GM04504 (cell line): ENCODE data around the gene RIC8B.
"Not testable (repeated sequence)": the region's sequence is repeated elsewhere in the genome, so short reads cannot be mapped to it uniquely, and the experiment has no call there.

Experiments used
- DNase-seq: peaks from one replicate; pipeline ENCODE4 v3.0.0-alpha.2; 2012; ENCODE audit warnings: low read depth

Gene RIC8B

DNA sequence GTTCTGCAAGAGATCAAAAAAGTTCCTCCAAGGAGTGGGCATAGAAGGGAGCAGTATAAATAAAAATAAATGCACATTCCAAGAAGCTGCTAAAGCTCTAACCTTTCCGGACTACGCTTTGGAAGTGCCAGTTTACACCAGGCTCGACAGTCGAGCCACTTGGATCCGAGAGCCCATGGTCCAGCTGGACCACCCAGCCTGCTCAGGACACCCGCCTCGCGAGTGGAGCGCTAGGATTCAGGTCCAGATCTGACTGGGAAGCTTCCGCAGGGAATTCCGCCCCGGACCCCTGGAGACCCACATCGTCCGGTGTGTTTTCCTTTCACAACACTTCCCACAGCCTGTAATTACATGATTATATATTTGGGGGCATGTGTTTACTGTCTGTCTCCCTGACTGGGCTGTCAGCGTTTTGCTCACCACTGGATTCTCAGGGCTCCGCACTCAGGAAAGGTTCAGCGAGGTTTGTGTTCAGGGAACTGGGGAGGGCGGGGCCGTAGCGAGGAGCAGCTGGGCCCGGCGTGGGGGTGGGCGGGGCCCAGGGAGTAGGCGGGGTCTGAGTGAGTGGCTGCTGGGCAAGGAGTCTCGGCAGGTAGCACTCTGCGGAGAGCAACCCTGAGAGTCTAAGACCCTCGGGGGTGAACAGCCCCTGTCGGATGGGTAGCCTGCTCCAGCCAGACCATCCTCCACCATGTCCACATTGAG, 128.9 kb downstream of the RIC8B start:
- no peak for DNase-seq

DNA sequence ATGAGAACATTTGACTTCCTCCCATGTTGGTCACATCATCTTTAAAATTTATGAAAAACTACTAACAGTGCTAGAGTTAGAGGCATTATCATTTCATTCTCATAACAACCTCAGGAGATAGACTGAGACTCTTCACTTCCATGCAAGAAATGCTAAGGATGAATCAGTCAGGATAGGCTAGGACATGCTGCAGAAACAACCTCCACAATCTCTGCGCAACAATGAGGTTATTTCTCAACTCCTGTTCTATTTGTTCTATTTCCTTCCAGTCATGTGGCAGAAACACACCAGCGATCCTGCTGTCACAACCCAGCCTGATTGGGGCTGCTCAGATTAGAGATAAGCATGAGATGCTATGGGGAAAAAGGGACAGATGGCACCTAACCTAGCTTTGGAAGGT, 132.2 kb downstream of the RIC8B start:
- DNase-seq, result no peak

DNA sequence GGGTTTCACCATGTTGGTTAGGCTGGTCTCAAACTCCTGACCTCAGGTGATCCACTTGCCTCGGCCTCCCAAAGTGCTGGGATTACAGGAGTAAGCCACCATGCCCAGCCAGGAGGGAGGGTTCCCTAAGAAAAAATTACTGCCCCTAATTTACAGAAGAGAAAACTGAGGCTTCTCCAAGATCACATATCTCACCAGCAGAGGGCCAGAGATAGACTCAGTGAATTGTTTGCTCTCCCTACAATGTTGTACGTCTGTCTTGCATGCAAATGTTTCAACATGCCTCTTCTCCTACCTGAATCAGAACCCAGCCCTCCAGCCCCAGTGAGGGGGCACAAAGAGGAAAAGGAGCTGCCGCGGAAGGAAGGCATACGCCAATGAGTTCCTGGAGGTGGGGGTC, 132.9 kb downstream of the RIC8B start:
- no peak for DNase-seq

DNA sequence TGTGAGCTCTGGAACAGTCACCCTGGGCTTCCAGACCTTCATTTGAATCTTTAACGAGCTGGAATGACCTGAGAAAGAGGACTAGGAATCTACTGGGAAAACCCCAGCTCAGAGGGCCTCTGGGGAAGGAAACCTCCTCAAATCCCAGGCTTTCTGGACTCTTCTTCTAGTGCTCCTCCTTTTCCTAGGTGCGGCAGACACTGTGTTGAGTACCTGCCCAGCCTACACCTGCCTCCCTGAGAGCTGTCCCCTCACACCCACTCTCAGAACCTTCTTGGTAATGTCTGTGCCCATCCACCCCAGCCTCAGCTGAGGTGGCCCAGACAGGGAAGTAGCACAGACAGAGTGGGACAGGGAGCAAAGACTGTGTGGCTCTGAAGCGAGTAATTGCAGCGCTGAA, 133.4 kb downstream of the RIC8B start:
- DNase-seq, result no peak

DNA sequence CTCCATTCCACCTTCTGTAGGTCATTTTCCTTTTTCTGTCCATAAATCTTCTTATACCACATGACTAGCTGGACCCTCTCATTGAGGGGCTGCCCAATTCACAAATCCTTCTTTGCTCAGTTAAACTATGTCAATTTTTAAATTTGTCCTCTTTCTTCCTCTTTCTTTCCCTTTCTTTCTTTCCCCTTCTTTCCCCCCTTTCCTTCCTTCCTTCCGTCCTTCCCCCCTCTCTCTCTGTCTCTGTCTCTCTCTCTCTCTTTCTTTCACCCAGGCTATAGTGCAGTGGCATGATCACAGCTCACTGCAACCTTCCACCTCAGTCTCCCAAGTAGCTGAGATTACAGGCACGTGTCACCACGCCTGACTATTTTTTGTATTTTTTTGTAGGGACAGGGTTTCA, 134.1 kb downstream of the RIC8B start:
- DNase-seq, result no peak

DNA sequence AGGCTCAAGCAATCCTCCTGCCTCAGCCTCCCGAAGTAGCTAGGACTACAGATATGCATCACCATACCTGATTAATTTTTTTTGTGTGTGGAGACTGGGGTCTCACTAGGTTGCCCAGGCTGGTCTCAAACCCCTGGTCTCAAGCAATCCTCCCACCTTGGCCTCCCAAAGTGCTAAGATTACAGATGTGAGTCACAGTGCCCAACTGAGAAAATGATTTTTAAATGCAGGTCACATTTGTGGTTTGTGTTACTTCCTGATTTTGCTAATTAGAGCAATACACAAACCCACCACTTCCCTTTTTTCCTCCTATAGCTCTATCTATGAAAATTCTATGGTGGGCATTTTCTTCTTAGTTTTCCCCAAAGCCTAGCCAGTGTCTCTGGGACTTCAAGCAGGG, 135.7 kb downstream of the RIC8B start:
- DNase-seq, result no peak

DNA sequence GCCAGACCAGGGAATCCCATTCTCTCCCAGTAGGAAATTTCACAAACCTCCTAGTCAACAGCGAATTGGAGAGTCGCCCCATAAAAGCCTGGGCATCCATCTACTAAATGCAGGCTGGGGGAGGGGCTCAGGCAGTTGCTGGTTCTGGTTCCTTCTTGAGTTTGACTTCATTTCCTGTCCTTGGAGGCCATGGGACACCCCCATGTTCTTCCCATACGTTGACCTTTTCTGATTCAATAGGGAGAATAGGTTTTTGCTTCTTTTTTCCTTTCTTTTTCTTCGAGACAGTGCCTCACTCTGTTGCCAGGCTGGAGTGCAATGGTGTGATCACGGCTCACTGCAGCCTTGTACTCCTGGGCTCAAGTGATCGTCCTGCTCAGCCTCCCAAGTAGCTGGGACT, 137.1 kb downstream of the RIC8B start:
- DNase-seq, result no peak

DNA sequence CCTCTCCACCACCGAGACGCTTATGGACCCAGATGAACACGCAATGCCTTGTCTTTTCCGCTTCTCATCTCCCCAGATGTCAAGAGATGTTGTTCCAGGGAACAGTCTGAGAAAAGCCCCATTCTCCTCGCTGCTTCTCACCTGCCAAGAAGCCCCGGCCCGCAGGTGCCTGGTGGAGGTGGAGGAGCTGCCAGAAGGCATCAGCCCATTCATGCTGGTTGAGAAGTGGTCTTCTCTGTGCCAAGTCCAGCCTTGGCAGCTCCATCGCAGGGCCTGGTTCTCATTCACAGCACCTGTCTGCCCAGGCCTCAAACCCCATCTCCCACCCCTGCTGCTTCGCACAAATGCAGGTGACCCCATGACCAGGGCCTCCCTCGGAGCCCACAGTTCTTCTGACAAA, 139.0 kb downstream of the RIC8B start:
- no peak for DNase-seq

DNA sequence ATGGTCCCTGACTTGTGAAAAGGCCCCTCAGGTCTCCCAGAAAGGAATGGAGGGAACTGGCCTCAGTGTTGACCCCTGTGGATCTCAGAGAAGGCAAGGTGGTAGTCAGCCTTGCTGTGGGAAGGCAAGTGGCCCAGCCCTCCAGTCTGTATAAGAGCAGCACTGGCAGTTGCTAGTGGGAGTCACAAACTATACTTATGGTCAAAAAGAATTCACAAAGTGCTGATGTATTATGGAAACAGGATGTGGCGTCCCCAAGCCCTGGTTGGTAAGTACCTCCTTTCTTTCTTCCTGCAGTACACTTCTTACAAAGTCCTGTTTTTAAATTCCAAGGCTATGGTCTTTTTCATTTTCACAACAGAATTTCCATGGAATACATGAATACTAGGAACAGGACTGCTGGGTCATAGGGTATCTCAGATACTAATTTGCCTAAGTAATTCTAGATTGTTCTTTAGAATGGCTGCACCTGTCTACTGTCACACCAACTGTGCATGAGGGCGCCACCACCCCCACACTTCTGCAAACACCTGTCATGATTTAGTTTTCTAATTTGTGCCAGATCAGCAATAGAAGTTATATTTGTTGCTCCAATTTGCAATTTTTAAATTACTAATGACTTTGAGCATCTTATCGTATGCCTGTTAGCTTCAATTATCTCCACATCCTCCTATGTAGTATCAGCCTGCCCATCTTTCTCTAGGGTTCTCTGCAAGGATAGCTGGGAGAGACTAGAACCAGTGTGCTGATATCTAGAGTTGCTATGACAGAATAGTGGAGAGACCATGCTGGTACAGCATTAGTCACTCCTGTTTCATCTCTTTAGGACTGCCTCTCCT, 140.5 kb downstream of the RIC8B start:
- DNase-seq, result no peak

DNA sequence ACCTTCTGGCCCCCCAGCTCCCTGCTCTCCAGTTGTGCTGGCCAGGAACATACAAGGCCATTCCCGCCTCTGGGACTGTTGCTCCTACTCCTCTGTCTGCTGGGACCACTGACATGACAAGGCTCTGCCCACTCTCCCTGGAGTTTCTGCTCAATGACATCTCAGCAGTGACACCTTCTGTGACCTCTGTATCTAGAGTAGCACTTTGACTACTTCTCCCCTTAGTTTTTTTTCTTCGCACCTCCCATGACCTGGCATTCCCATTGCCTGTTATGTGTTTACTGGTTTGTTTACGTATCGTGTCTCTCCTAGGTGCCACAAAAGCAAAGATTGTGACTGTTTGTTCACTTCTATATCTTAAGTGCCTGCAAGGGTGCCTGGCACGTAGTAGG, 141.1 kb downstream of the RIC8B start:
- no peak for DNase-seq

DNA sequence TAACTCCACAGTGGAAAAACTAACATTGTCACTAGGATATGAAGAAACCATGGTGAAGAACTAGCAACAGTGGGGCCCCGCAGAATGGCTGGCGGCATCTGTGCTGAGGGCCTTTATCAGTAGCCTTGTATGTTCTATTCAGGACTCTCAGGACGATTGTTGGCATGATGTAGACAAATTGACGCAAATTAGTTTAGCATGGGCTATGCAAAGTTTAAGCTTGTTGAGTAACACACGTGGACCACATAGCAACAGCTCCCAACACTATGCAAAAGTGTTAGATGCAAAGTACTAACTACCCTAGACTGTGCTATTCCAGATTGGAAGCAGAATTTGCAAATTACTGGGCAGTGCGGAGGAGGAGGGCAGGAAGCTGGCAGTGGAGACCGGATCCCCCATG, 143.0 kb downstream of the RIC8B start:
- no peak for DNase-seq

DNA sequence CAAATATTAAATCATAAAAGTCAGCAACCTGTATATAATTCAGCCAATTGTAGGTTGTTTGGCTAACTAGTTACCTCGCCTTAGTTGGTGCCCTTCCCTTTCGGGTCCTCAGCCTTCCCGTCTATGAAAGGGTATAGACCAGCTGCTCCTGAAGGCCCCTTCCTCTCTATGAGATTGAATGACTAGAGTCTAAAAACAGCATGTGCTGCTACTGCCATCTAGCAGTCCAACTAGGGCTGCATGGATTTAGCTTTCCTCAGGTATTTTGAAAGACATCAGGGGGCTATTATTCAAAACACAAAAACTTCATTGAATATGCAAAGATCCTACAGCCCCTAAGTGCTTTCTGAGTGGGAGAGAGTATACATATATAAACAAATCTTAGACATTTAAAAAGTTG, 144.3 kb downstream of the RIC8B start:
- no peak for DNase-seq

DNA sequence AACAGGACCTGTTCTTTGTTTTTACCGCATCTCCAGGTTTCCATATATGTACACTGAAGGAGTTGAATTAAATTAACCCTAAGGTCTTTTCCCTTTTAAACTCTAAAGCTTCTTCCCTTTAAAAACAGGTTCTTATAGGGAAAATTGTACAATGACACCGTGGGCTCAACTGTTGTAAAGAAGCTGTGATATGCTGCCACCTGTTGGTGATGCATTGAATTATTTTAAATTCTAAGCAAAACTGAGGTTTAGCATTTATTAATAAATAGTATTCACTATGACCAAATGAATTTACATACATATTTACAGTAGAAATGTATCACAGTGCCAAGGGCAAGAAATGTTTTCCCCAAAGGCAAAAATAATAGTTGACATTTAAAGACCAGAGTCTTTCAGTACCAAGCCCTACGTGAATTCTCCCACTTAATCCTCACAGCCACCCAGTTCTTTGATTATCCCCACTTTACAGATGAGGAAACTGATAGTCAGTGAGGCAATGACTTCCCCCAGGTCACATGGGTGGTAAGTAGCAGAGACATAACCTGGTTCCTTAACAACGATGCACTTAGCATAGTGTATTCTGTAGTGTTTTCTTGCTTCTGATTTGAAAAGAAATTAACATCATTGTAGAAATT, 145.5 kb downstream of the RIC8B start:
- DNase-seq, result no peak

DNA sequence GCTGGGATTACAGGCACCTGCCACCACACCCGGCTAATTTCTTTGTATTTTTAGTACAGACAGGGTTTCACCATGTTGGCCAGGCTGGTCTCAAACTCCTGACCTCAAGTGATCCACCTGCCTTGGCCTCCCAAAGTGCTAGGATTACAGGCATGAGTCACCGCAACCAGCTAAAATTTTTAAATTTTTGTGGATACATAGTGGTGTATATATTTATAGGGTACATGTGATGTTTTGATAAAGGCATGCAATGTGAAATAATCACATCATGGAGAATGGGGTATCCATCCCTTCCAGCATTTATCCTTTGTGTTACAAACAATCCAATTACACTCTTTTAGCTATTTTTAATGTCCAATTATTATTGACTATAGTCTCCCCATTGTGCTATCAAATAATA, 147.5 kb downstream of the RIC8B start:
- not testable (repeated sequence) for DNase-seq

DNA sequence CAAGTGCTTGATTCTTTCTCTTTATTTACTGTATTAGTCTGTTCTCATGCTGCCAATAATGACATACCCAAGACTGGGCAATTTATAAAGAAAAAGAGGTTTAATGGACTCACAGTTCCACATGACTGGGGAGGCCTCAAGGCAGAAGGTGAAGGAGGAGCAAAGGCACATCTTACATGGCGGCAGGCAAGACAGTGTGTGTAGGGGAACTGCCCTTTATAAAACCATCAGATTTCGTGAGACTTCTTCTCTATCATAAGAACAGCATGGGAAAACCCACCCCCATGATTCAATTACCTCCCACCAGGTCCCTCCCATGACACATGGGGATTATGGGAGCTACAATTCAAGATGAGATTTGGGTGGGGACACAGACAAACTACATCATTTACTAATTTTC, 149.1 kb downstream of the RIC8B start:
- DNase-seq, result not testable (repeated sequence)

DNA sequence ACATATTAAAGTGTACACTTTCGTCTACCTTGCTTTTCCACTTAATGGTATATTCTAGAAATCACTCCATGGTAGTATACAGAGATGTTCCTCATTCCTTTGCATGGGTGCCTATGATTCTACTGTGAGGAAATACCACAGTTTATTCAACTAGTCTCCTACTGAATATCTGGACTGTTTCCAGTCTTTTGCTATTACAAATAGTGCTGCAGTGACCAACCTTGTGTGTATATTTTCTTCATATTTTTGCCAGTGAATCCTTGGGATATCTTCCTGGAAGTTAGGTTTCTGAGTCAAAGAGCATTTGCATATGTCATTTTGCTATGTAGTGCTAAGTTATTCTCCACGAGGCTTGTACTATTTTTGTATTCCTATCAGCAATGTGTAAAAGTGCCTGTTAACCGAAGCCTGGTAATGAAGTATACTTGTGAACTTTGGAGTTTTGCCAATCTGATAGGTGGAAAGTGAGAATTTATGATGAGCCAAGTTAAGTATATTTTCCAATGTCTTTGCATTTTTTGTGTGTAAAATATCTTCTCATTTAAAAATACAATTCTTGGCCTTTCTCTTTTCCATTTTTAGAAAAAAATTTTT, 149.9 kb downstream of the RIC8B start:
- no peak for DNase-seq

DNA sequence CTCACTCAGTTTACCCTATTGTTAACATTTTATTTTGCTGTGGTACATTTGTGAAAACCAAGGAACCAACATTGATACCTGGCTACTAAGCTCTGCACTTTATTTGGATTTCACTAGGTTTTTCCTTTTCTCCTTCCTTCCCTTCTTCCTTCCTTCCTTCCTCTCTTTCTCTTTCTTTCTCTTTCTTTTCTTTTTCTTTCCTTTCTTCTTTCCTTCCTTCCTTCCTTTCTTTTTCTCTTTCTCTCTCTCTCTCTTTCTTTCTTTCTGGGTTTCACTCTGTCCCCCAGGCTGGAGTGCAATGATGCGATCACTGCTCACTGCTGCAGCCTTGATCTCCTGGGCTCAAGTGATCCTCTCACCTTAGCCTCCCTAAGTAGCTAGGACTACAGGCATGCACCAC, 152.2 kb downstream of the RIC8B start:
- DNase-seq, result no peak

DNA sequence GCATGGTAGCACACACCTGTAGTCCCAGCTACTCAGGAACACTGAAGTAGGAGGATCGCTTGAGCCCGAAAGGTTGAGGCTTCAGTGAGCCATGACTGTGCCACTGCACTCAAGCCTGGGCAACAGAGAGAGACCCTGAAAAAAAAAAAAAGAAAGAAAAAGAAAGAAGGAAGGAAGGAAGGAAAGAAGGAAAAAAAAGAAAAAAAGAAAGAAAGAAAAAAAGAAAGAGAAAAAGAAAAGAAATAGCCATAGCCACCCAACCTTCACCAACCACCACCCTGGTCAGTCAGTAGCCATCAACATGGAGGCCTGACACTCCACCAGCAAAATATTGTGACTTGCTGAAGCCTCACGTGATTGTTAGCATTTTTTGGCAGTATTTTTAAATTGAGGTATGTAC, 159.8 kb downstream of the RIC8B start:
- no peak for DNase-seq
